ENCODE measurements around the gene PPP6R3. TPM values are rescaled to one million over a fixed set of nuclear protein-coding genes. Genes with fewer than 3 reads are reported as not detected.

Gene PPP6R3
- total RNA-seq, 4 donors from 2014 or later: 238 to 334 (median 268) TPM

DNA sequence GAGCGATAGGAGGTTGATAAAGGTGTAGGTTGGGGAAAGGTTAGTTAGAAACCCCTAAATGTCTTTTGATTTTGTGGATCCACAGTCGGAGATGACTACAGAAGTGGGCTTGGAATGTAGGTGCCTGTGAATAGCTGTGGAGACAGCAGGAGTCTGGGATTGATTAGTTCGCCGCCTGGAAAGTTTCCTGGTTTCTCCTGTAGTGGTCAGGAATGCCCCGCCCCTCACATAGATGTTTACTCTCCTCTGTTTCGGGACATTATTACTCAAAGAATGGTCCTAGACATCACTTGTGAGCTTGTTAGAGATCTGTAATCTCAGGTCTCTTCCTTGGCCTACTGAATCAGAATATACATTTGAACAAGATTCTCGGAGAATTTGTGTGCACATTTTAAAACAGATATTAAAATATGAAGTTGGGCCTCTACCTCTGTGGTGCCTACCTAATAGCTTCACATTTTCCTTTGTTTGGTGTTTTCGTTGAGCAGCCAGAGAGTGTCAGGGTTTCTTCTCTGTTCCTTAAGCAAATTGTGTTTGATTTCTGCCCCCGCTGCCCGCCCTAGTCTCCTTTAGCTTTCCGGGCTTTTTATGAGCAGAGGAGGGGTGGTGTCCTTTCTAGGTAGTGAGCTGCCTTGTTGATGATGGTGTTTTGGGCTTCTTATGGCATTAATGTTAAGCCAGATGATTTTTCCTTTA lies 89.4 kb downstream of the PPP6R3 start:
- TF ChIP-seq POLR2A (IDR thresholded peaks at IDR 0.05): no peak
- TF ChIP-seq, protein P1, sequence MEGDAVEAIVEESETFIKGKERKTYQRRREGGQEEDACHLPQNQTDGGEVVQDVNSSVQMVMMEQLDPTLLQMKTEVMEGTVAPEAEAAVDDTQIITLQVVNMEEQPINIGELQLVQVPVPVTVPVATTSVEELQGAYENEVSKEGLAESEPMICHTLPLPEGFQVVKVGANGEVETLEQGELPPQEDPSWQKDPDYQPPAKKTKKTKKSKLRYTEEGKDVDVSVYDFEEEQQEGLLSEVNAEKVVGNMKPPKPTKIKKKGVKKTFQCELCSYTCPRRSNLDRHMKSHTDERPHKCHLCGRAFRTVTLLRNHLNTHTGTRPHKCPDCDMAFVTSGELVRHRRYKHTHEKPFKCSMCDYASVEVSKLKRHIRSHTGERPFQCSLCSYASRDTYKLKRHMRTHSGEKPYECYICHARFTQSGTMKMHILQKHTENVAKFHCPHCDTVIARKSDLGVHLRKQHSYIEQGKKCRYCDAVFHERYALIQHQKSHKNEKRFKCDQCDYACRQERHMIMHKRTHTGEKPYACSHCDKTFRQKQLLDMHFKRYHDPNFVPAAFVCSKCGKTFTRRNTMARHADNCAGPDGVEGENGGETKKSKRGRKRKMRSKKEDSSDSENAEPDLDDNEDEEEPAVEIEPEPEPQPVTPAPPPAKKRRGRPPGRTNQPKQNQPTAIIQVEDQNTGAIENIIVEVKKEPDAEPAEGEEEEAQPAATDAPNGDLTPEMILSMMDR (IDR thresholded peaks at IDR 0.05): no peak
- WGBS, 2 donors: 79 to 88% methylated on average over 11 of the region's 11 CpGs
- Histone ChIP-seq H3K27ac (peak overlapping the region in 2 of 3 donors; percentile 21 to 47), H3K4me1 (peaks cover 16 to 53% of the 10 kb centered on the region in 2 donors), H3K4me3 (replicated peaks in 1 of 3) (no peak overlapping the region), H3K27me3 (no peaks in the 10 kb centered on the region), H3K36me3 (peaks cover 0 to 10% of the 10 kb centered on the region in 2 donors), H3K9me3 (no peaks in the 10 kb centered on the region)
- no peak for DNase-seq
- intact Hi-C loops (cut with DNase I): no loop called here

DNA sequence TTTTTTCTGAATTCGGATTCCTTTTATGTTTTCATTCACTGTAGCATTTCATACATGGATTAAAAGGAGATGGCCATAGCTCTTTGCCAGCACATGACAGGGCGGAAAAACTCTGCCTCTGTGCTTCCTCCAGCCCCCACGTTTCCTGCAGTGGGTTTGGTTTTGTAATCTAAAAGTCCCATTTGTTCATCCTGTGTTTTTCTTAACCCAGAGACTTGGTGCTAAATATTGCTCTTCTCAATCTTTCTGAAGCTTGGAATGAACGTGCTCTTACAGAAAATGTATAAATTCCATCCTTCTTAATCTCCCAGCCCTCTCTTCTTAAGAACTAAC lies 89.9 kb downstream of the PPP6R3 start:
- H3K27ac ChIP-seq: peak overlapping the region in 2 of 3 donors; percentile 21 to 47
- WGBS, 2 donors: 55 to 73% methylated on average over 4 of the region's 4 CpGs
- intact Hi-C loops (cut with DNase I): no loop called here
- H3K9me3 ChIP-seq: no peaks in the 10 kb centered on the region
- H3K36me3 ChIP-seq: peaks cover 0 to 10% of the 10 kb centered on the region in 2 donors
- DNase-seq: no peak
- H3K4me3 ChIP-seq (replicated peaks in 1 of 3): no peak overlapping the region
- no peaks in the 10 kb centered on the region for H3K27me3 ChIP-seq
- peaks cover 12 to 48% of the 10 kb centered on the region in 2 donors for H3K4me1 ChIP-seq
- TF ChIP-seq, protein P1 (IDR thresholded peaks at IDR 0.05): no peak
- TF ChIP-seq POLR2A (IDR thresholded peaks at IDR 0.05): no peak

DNA sequence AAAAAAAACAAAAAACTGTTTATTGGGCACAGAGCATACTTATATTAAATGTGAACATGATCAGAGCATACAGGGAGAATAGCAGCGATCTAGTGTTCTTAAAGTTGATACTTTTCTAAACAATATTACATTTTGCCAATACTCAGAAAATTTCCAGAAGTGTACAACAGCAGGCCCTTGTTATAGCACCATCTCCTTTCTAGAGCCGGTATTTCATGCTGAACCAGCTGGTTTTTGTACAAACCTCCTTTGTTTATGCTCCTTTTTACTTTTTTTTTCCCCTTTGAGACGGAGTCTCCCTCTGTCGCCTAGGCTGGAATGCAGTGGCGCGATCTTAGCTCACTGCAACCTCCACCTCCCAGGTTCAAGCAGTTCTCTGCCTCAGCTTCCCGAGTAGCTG lies 90.7 kb downstream of the PPP6R3 start:
- Histone ChIP-seq H3K27ac (peak overlapping the region in 2 of 3 donors; percentile 21 to 47), H3K36me3 (peaks cover 0 to 10% of the 10 kb centered on the region in 2 donors), H3K9me3 (no peaks in the 10 kb centered on the region), H3K4me1 (peaks cover 4 to 40% of the 10 kb centered on the region in 2 donors), H3K4me3 (replicated peaks in 1 of 3) (no peak overlapping the region), H3K27me3 (no peaks in the 10 kb centered on the region)
- no peak for TF ChIP-seq POLR2A (IDR thresholded peaks at IDR 0.05)
- TF ChIP-seq, protein P1 (IDR thresholded peaks at IDR 0.05): no peak
- intact Hi-C loops (cut with DNase I): no loop called here
- WGBS, 2 donors: 90 to 93% methylated on average over 7 of the region's 7 CpGs
- no peak for DNase-seq

GRCh38 chr11:68551777-68552176 lies 91.2 kb downstream of the PPP6R3 start:
- 89 to 92% methylated on average over 3 of the region's 3 CpGs for WGBS, 2 donors
- H3K36me3 ChIP-seq: peaks cover 0 to 10% of the 10 kb centered on the region in 2 donors

DNA sequence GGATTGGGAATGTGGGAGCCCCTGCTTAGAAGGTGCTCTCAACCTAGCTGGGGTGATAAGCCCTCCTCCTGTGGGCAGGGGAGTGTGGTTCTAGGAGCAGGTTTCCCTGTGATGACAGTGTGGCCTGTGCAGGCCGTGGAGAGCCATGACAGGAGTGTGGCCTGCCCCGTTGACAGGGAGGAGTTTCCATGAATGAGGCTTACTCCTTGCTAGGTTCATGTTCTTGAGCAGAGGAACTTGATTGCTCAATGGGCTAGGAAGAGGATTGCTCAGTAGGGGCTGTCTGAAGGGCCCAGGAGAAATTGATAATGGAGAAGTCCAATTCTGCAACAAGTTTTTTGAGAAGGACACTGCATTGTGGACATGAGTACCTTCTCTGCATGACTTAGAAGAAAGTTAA lies 92.0 kb downstream of the PPP6R3 start:
- TF ChIP-seq, protein P1 (IDR thresholded peaks at IDR 0.05): no peak
- TF ChIP-seq POLR2A (IDR thresholded peaks at IDR 0.05): no peak
- no peaks in the 10 kb centered on the region for H3K27me3 ChIP-seq
- H3K9me3 ChIP-seq: no peaks in the 10 kb centered on the region
- no peak for DNase-seq
- H3K36me3 ChIP-seq: peaks cover 0 to 10% of the 10 kb centered on the region in 2 donors
- 44 to 63% methylated on average over 2 of the region's 2 CpGs for WGBS, 2 donors
- H3K4me3 ChIP-seq (replicated peaks in 1 of 3): no peak overlapping the region
- intact Hi-C loops (cut with DNase I): no loop called here
- H3K27ac ChIP-seq: no peak overlapping the region
- peaks cover 5 to 43% of the 10 kb centered on the region in 2 donors for H3K4me1 ChIP-seq

More at GRCh38 chr11:68551777-68552176, 91.2 kb downstream of the PPP6R3 start:
- no peak overlapping the region for H3K27ac ChIP-seq
- TF ChIP-seq, protein P1 (IDR thresholded peaks at IDR 0.05): no peak
- no peak for TF ChIP-seq POLR2A (IDR thresholded peaks at IDR 0.05)
- DNase-seq: no peak
- H3K4me3 ChIP-seq (replicated peaks in 1 of 3): no peak overlapping the region
- H3K4me1 ChIP-seq: peaks cover 0 to 39% of the 10 kb centered on the region in 2 donors
- no peaks in the 10 kb centered on the region for H3K9me3 ChIP-seq
- intact Hi-C loops (cut with DNase I): no loop called here
- H3K27me3 ChIP-seq: no peaks in the 10 kb centered on the region

Data from thyroid gland (tissue), 4 donors.